Endodermal cell (in vitro differentiated cells): ENCODE measurements around the gene PLB1. TPM values are rescaled to one million over a fixed set of nuclear protein-coding genes. Genes with fewer than 3 reads are reported as not detected.

Experiments
- DNase-seq: peaks from one replicate; pipeline ENCODE4 v3.0.0-alpha.2; 2017
- H3K27ac ChIP-seq: 2 replicates; pipeline ENCODE4 v1.5.1; 2013; ENCODE audit warnings: mild to moderate bottlenecking, low read depth, low read length, moderate library complexity
- H3K27me3 ChIP-seq: 2 replicates; pipeline ENCODE4 v1.6.1; 2013; ENCODE audit warnings: mild to moderate bottlenecking, low read length, moderate library complexity; ENCODE audit not compliant: insufficient read depth, control insufficient read depth, poor library complexity, severe bottlenecking
- H3K36me3 ChIP-seq: 2 replicates; pipeline ENCODE4 v1.7.0; 2013; ENCODE audit warnings: mild to moderate bottlenecking, low read length, moderate library complexity; ENCODE audit not compliant: control insufficient read depth, insufficient read depth
- H3K4me1 ChIP-seq: one replicate; pipeline ENCODE4 v1.7.0; 2013; ENCODE audit warnings: low read length; ENCODE audit not compliant: control insufficient read depth, insufficient read depth
- H3K4me3 ChIP-seq: 2 replicates; pipeline ENCODE4 v1.5.1; 2013; ENCODE audit warnings: mild to moderate bottlenecking, low read length, moderate library complexity
- H3K9ac ChIP-seq: 2 replicates; pipeline ENCODE4 v1.6.1; 2013; ENCODE audit warnings: mild to moderate bottlenecking, low read length, moderate library complexity; ENCODE audit not compliant: poor library complexity, severe bottlenecking; ENCODE audit errors: extremely low read depth
- H3K9me3 ChIP-seq: 2 replicates; pipeline ENCODE4 v1.6.1; 2013; ENCODE audit warnings: mild to moderate bottlenecking, low read length, moderate library complexity; ENCODE audit not compliant: control insufficient read depth
- H3K27ac Mint-ChIP-seq: 2 replicates; pipeline ENCODE4 v1.8.0; 2020; ENCODE audit warnings: mixed read lengths
- H3K27me3 Mint-ChIP-seq: 2 replicates; pipeline ENCODE4 v1.8.0; 2021; ENCODE audit warnings: mild to moderate bottlenecking, mixed read lengths; ENCODE audit not compliant: insufficient read depth
- H3K36me3 Mint-ChIP-seq: 2 replicates; pipeline ENCODE4 v1.8.0; 2020; ENCODE audit warnings: low read depth, mixed read lengths
- H3K4me1 Mint-ChIP-seq: 2 replicates; pipeline ENCODE4 v1.8.0; 2020; ENCODE audit warnings: mixed read lengths
- H3K4me3 Mint-ChIP-seq: 2 replicates; pipeline ENCODE4 v1.8.0; 2020; ENCODE audit warnings: mild to moderate bottlenecking, moderate library complexity, mixed read lengths
- H3K9me3 Mint-ChIP-seq: 2 replicates; pipeline ENCODE4 v1.8.0; 2020; ENCODE audit warnings: mild to moderate bottlenecking, mixed read lengths
- CTCF ChIP-seq: fragments of 200-600 bp; sonication (generic); conservative IDR thresholded peaks from 2 replicates; pipeline ENCODE4 v1.5.0; 2021; ENCODE audit warnings: antibody characterized with exemption, mild to moderate bottlenecking
- WGBS, 2 experiments: methylation state at CpG; one replicate each; pipeline versions ENCODE4 v1.1.5 to v1.1.7; 2013; ENCODE audit warnings: missing lambda C conversion rate in 2 of 2, mixed read lengths in 1 of 2; ENCODE audit not compliant: insufficient coverage in 1 of 2, insufficient read length in 1 of 2; 5-methylcytosine and 5-hydroxymethylcytosine counted together
- total RNA-seq, 2 donors: library from RNA; stranded (reverse); fragmentation: NEBNext Ultra II Directional in 1 of 2; extraction: Animal tissue kit (Norgen Biotek cat#: 25700) in 1 of 2; gene quantifications; 2 replicates in 1 of 2; 3 replicates in 1 of 2; pipeline ENCODE4 v1.2.1, GENCODE V29; 2021

PLB1 gene
- total RNA-seq, 2 donors from 2014 or later = 0.35 to 0.38 TPM

GRCh38 chr2:28526527-28527132 is 30.8 kb downstream of the PLB1 start:
- 91 to 96% methylated on average over 8 of the region's 8 CpGs for WGBS, 2 experiments
- no peak for DNase-seq
- Mint-ChIP-seq H3K27ac (no peak overlapping the region), H3K36me3 (no peaks in the 10 kb centered on the region), H3K9me3 (no peaks in the 10 kb centered on the region), H3K4me3 (no peak overlapping the region), H3K27me3 (no peaks in the 10 kb centered on the region), H3K4me1 (peaks cover 35% of the 10 kb centered on the region)
- no peaks in the 10 kb centered on the region for H3K27me3 ChIP-seq
- H3K4me3 ChIP-seq = no peak overlapping the region
- no peaks in the 10 kb centered on the region for H3K36me3 ChIP-seq
- H3K9me3 ChIP-seq = no peaks in the 10 kb centered on the region
- TF ChIP-seq CTCF = no peak
- H3K9ac ChIP-seq = no peak overlapping the region
- H3K4me1 ChIP-seq = peaks cover 8% of the 10 kb centered on the region
- no peak overlapping the region for H3K27ac ChIP-seq

- DNase-seq = peak; percentile 67
- no peaks in the 10 kb centered on the region for H3K9me3 ChIP-seq
- H3K4me1 Mint-ChIP-seq = peaks cover 29% of the 10 kb centered on the region
- H3K4me3 Mint-ChIP-seq = no peak overlapping the region
- no peaks in the 10 kb centered on the region for H3K36me3 Mint-ChIP-seq
- H3K27ac ChIP-seq = no peak overlapping the region
- peaks cover 8% of the 10 kb centered on the region for H3K4me1 ChIP-seq
- peak; percentile 51 for TF ChIP-seq CTCF
- no peaks in the 10 kb centered on the region for H3K36me3 ChIP-seq
- no peaks in the 10 kb centered on the region for H3K9me3 Mint-ChIP-seq
- WGBS, 2 experiments = 91 to 96% methylated on average over 4 of the region's 4 CpGs
- no peak overlapping the region for H3K4me3 ChIP-seq
- H3K27ac Mint-ChIP-seq = no peak overlapping the region
- H3K27me3 Mint-ChIP-seq = no peaks in the 10 kb centered on the region
- H3K27me3 ChIP-seq = no peaks in the 10 kb centered on the region
- no peak overlapping the region for H3K9ac ChIP-seq
Measured at GRCh38 chr2:28527196-28527595, 31.3 kb downstream of the PLB1 start.

- Mint-ChIP-seq H3K4me3 (no peak overlapping the region), H3K4me1 (peaks cover 19% of the 10 kb centered on the region), H3K27ac (no peak overlapping the region), H3K36me3 (no peaks in the 10 kb centered on the region), H3K27me3 (peaks cover 4% of the 10 kb centered on the region), H3K9me3 (no peaks in the 10 kb centered on the region)
- peaks cover 8% of the 10 kb centered on the region for H3K4me1 ChIP-seq
- H3K27me3 ChIP-seq = no peaks in the 10 kb centered on the region
- H3K9me3 ChIP-seq = no peaks in the 10 kb centered on the region
- H3K27ac ChIP-seq = no peak overlapping the region
- no peak overlapping the region for H3K4me3 ChIP-seq
- DNase-seq = no peak
- no peak overlapping the region for H3K9ac ChIP-seq
- no peaks in the 10 kb centered on the region for H3K36me3 ChIP-seq
- 73 to 80% methylated on average over 1 to 4 of the region's 4 CpGs for WGBS, 2 experiments
- TF ChIP-seq CTCF = no peak
Measured at GRCh38 chr2:28528206-28528605, 32.3 kb downstream of the PLB1 start.
